Suppressor macrophage treated with lipopolysaccharide for 4 hours (primary cell): Measurements from ENCODE around the gene SLC22A16.

Source experiments
- DNase-seq: peaks from one replicate; pipeline ENCODE4 v3.0.0-alpha.2; 2020

Gene SLC22A16

GRCh38 chr6:110399219-110400071, 77.0 kb downstream of the SLC22A16 start:
- DNase-seq: no peak

- no peak for DNase-seq
Measured at GRCh38 chr6:110398778-110399177, 77.6 kb downstream of the SLC22A16 start.

- no peak for DNase-seq
Measured at GRCh38 chr6:110395221-110395620, 81.2 kb downstream of the SLC22A16 start.

- DNase-seq: no peak
Measured at GRCh38 chr6:110394409-110394808, 82.0 kb downstream of the SLC22A16 start.

GRCh38 chr6:110392727-110393126, 83.7 kb downstream of the SLC22A16 start:
- DNase-seq: no peak

GRCh38 chr6:110390404-110390803, 86.0 kb downstream of the SLC22A16 start:
- no peak for DNase-seq

GRCh38 chr6:110389689-110390382, 86.6 kb downstream of the SLC22A16 start:
- DNase-seq: no peak

GRCh38 chr6:110387986-110388385, 88.4 kb downstream of the SLC22A16 start:
- no peak for DNase-seq

- no peak for DNase-seq
Measured at GRCh38 chr6:110385458-110385863, 91.0 kb downstream of the SLC22A16 start.

GRCh38 chr6:110378552-110378951, 97.9 kb downstream of the SLC22A16 start:
- no peak for DNase-seq
